ENCODE data around the gene DSTN. TPM values are rescaled to one million over a fixed set of nuclear protein-coding genes. Genes with fewer than 3 reads are reported as not detected.

DSTN gene
- total RNA-seq, 1 donor from 2014 or later: 463 TPM

GRCh38 chr20:17531665-17532025 is 38.2 kb upstream of the DSTN start:
- Histone ChIP-seq H3K27me3 (no peaks in the 10 kb centered on the region), H3K27ac (peak overlapping the region; percentile 55), H3K36me3 (no peaks in the 10 kb centered on the region), H3K9me3 (no peaks in the 10 kb centered on the region), H3K4me1 (peaks cover 9% of the 10 kb centered on the region), H3K4me3 (peak overlapping the region; percentile 56)
- no peak for TF ChIP-seq CTCF (IDR thresholded peaks at IDR 0.05)
- ATAC-seq: no peak
- DNase-seq: no peak
- intact Hi-C loops (cut with DNase I): loop anchor here (10.0 kb wide), 1 partner anchor 53 kb away; no protein-coding TSS in a partner anchor

GRCh38 chr20:17533396-17533795 is 36.5 kb upstream of the DSTN start:
- Histone ChIP-seq H3K4me1 (peaks cover 9% of the 10 kb centered on the region), H3K36me3 (no peaks in the 10 kb centered on the region), H3K27me3 (no peaks in the 10 kb centered on the region), H3K4me3 (no peak overlapping the region), H3K9me3 (no peaks in the 10 kb centered on the region), H3K27ac (no peak overlapping the region)
- DNase-seq (no peak), ATAC-seq (peak; percentile 37)
- intact Hi-C loops (cut with DNase I): loop anchor here (10.0 kb wide), 1 partner anchor 51 kb away; no protein-coding TSS in a partner anchor
- TF ChIP-seq CTCF (IDR thresholded peaks at IDR 0.05): no peak

GRCh38 chr20:17534077-17534476 is 35.8 kb upstream of the DSTN start:
- Histone ChIP-seq H3K27me3 (no peaks in the 10 kb centered on the region), H3K4me3 (no peak overlapping the region), H3K27ac (no peak overlapping the region), H3K4me1 (peaks cover 9% of the 10 kb centered on the region), H3K36me3 (no peaks in the 10 kb centered on the region), H3K9me3 (no peaks in the 10 kb centered on the region)
- ATAC-seq: no peak
- intact Hi-C loops (cut with DNase I): loop anchor here (10.0 kb wide), 1 partner anchor 51 kb away; no protein-coding TSS in a partner anchor
- no peak for DNase-seq
- TF ChIP-seq CTCF (IDR thresholded peaks at IDR 0.05): no peak

- Histone ChIP-seq H3K9me3 (no peaks in the 10 kb centered on the region), H3K27me3 (no peaks in the 10 kb centered on the region), H3K36me3 (no peaks in the 10 kb centered on the region), H3K4me1 (peaks cover 8% of the 10 kb centered on the region), H3K4me3 (no peak overlapping the region), H3K27ac (no peak overlapping the region)
- peak; percentile 98 for ATAC-seq
- intact Hi-C loops (cut with DNase I): loop anchor here (5.0 to 10.0 kb wide), 2 partner anchors 48 to 80 kb away; no protein-coding TSS in a partner anchor
- TF ChIP-seq CTCF (IDR thresholded peaks at IDR 0.05): peak; percentile 88
- peak; percentile 72 for DNase-seq
Observed at GRCh38 chr20:17536944-17537444, 32.9 kb upstream of the DSTN start.

- intact Hi-C loops (cut with DNase I): loop anchor here (5.0 to 10.0 kb wide), 2 partner anchors 47 to 79 kb away; no protein-coding TSS in a partner anchor
- Histone ChIP-seq H3K27ac (no peak overlapping the region), H3K4me3 (no peak overlapping the region), H3K4me1 (peaks cover 7% of the 10 kb centered on the region), H3K9me3 (no peaks in the 10 kb centered on the region), H3K36me3 (no peaks in the 10 kb centered on the region), H3K27me3 (no peaks in the 10 kb centered on the region)
- TF ChIP-seq CTCF (IDR thresholded peaks at IDR 0.05): no peak
- no peak for ATAC-seq
- no peak for DNase-seq
Observed at GRCh38 chr20:17537959-17538358, 31.9 kb upstream of the DSTN start.

Measured in upper lobe of right lung (tissue), 1 donor.